Natural killer cell (primary cell): ENCODE measurements around the gene IFITM10. TPM values are rescaled to one million over a fixed set of nuclear protein-coding genes. Genes with fewer than 3 reads are reported as not detected.

Experiments used
- ATAC-seq, 3 donors: fragments of 150-1000 bp in 2 of 3; fragments of 200-7000 bp in 1 of 3; cut with Tn5 transposase; 1 replicate in 1 of 3; 2 replicates in 2 of 3; pipeline ENCODE4 v1.10.0; 2021; ENCODE audit warnings: mild to moderate bottlenecking in 2 of 3, moderate library complexity in 2 of 3
- DNase-seq, 2 donors: peaks; one replicate each; pipeline versions ENCODE4 v3.0.0 to v3.0.0-alpha.2; 2013 to 2021; ENCODE audit warnings: mixed read lengths in 1 of 2
- H3K27ac ChIP-seq: one replicate; pipeline ENCODE4 v1.5.1; 2013; ENCODE audit warnings: mild to moderate bottlenecking, low read length
- H3K27me3 ChIP-seq: one replicate; pipeline ENCODE4 v1.6.1; 2013; ENCODE audit warnings: low read length; ENCODE audit not compliant: control insufficient read depth, insufficient read depth
- H3K36me3 ChIP-seq: one replicate; pipeline ENCODE4 v1.6.1; 2013; ENCODE audit warnings: low read length; ENCODE audit not compliant: control insufficient read depth, insufficient read depth
- H3K4me1 ChIP-seq: one replicate; pipeline ENCODE4 v1.6.1; 2013; ENCODE audit warnings: low read length; ENCODE audit not compliant: control insufficient read depth, insufficient read depth
- H3K4me3 ChIP-seq: one replicate; pipeline ENCODE4 v1.5.1; 2013; ENCODE audit warnings: low read length
- H3K9me3 ChIP-seq: one replicate; pipeline ENCODE4 v1.6.1; 2013; ENCODE audit warnings: low read length; ENCODE audit not compliant: control insufficient read depth, insufficient read depth
- H3K27ac Mint-ChIP-seq, 2 donors: one replicate each; pipeline ENCODE4 v1.8.0; 2022; ENCODE audit warnings: mild to moderate bottlenecking in 2 of 2, mixed read lengths in 2 of 2, moderate library complexity in 1 of 2
- H3K27me3 Mint-ChIP-seq, 2 donors: one replicate each; pipeline ENCODE4 v1.8.0; 2022; ENCODE audit warnings: low read depth in 2 of 2, mixed read lengths in 2 of 2
- H3K36me3 Mint-ChIP-seq: one replicate; pipeline ENCODE4 v1.8.0; 2022; ENCODE audit warnings: mixed read lengths
- H3K4me1 Mint-ChIP-seq, 2 donors: one replicate each; pipeline ENCODE4 v1.8.0; 2022; ENCODE audit warnings: mixed read lengths in 2 of 2
- H3K4me3 Mint-ChIP-seq: one replicate; pipeline ENCODE4 v1.8.0; 2022; ENCODE audit warnings: mild to moderate bottlenecking, moderate library complexity, mixed read lengths
- H3K9me3 Mint-ChIP-seq, 2 donors: one replicate each; pipeline ENCODE4 v1.8.0; 2022; ENCODE audit warnings: mixed read lengths in 2 of 2
- CTCF ChIP-seq: fragments of 200-600 bp; IDR thresholded peaks from one replicate; pipeline ENCODE4 v1.8.0; 2022; ENCODE audit warnings: antibody characterized with exemption
- WGBS: methylation state at CpG from one replicate; pipeline ENCODE4 v1.1.7; 2013; ENCODE audit warnings: missing lambda C conversion rate; ENCODE audit not compliant: insufficient coverage; 5-methylcytosine and 5-hydroxymethylcytosine counted together
- intact Hi-C: fragments of 100-400 bp; cut with micrococcal nuclease; formaldehyde crosslinking; loops from one replicate; pipeline ENCODE4 v1.14.2; 2022
- total RNA-seq, 4 donors: library from RNA; stranded (reverse); fragments of 120-200 nt in 1 of 4; gene quantifications; one replicate each; pipeline versions ENCODE4 v1.2.3 to v1.2.4, GENCODE V29; 2013 to 2022

Gene IFITM10
- total RNA-seq, 3 donors from 2014 or later (not counting 1 experiment from before 2014, with no cell fraction given), result 5.5 to 8.1 (median 6.5) TPM

GRCh38 chr11:1758611-1759150 is 8.3 kb upstream of the IFITM10 start:
- Mint-ChIP-seq H3K4me3 (peak overlapping the region; percentile 85), H3K9me3 (no peaks in the 10 kb centered on the region), H3K36me3 (no peaks in the 10 kb centered on the region), H3K4me1 (peaks cover 50 to 82% of the 10 kb centered on the region in 2 donors), H3K27me3 (no peaks in the 10 kb centered on the region), H3K27ac (peak overlapping the region; percentile 86 to 93)
- TF ChIP-seq CTCF, result no peak
- Histone ChIP-seq H3K4me3 (peak overlapping the region; percentile 22), H3K27me3 (no peaks in the 10 kb centered on the region), H3K27ac (peak overlapping the region; percentile 83), H3K4me1 (peaks cover 94% of the 10 kb centered on the region), H3K36me3 (peaks cover 42% of the 10 kb centered on the region), H3K9me3 (no peaks in the 10 kb centered on the region)
- no peak for DNase-seq
- ATAC-seq, result no peak
- intact Hi-C loops, result no loop called here
- WGBS, result 34% methylated on average over 19 of the region's 21 CpGs

GRCh38 chr11:1757861-1758610 is 7.6 kb upstream of the IFITM10 start:
- H3K27ac ChIP-seq, result peak overlapping the region; percentile 83
- H3K4me3 Mint-ChIP-seq, result peak overlapping the region; percentile 85
- DNase-seq (peak; percentile 65 to 77), ATAC-seq (peak; percentile 79 to 83 (median 82))
- peaks cover 53 to 89% of the 10 kb centered on the region in 2 donors for H3K4me1 Mint-ChIP-seq
- peak overlapping the region; percentile 22 for H3K4me3 ChIP-seq
- no peaks in the 10 kb centered on the region for H3K27me3 ChIP-seq
- no peaks in the 10 kb centered on the region for H3K36me3 Mint-ChIP-seq
- peak overlapping the region; percentile 86 to 93 for H3K27ac Mint-ChIP-seq
- H3K9me3 Mint-ChIP-seq, result no peaks in the 10 kb centered on the region
- WGBS, result 2% methylated on average over 17 of the region's 17 CpGs
- no peaks in the 10 kb centered on the region for H3K9me3 ChIP-seq
- H3K4me1 ChIP-seq, result peaks cover 97% of the 10 kb centered on the region
- H3K36me3 ChIP-seq, result peaks cover 47% of the 10 kb centered on the region
- no peaks in the 10 kb centered on the region for H3K27me3 Mint-ChIP-seq
- TF ChIP-seq CTCF, result no peak
- intact Hi-C loops, result loop anchor here (2.0 kb wide), 1 partner anchor 63 kb away; no protein-coding TSS in a partner anchor

DNA sequence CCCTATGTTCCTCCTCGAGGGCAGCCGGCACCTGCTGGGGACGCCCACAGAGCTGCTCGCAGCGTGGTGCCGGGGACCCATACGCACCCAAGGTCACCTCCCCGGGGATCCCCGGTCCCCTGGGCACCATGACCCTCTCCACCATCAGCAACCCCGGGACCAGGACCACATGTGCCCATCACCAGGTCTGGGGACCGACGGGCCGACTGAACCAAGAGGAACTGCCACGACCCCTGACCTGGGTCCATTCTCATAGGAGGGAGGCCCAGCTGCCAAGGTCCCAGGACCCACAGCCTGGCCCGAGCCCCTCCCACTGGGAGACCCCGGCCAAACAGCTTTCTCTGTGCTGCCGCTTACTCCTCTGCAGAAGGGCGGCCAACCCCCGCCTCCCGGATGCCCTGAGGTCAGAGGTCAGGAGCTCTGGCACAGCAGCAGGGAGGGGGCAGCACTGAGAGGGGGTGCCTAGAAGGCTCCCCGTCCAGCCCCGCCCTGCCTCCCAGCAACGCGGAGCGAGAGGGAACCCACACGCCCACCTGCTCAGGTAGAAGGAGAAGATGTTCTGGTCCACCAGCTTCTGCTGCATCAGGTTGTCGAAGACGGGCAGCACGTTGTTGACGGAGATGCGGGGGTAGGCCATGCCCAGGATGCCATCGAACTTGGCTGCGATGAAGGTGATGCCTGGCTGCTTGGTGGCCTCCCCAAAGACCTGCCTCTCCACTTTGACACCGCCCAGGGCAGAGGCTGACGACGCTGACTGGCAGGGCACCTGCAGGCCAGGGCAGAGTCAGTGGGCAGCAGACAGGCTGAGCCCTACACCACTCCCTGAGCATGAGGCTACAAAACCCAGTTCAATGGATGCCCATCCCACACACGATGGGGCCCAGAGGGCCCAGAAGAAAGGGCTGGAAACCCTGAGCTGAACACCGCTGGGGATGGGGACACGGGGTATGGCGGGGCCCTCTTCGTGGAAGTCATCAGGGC is 6.7 kb upstream of the IFITM10 start:
- 82% methylated on average over 41 of the region's 41 CpGs for WGBS
- ATAC-seq (no peak), DNase-seq (peak in 1 of 2 donors; percentile 34)
- H3K27me3 ChIP-seq, result no peaks in the 10 kb centered on the region
- Mint-ChIP-seq H3K27ac (peak overlapping the region; percentile 86 to 93), H3K4me3 (peak overlapping the region; percentile 85), H3K4me1 (peaks cover 47 to 90% of the 10 kb centered on the region in 2 donors), H3K9me3 (no peaks in the 10 kb centered on the region), H3K27me3 (no peaks in the 10 kb centered on the region), H3K36me3 (no peaks in the 10 kb centered on the region)
- H3K27ac ChIP-seq, result peak overlapping the region; percentile 83
- peaks cover 51% of the 10 kb centered on the region for H3K36me3 ChIP-seq
- intact Hi-C loops, result loop anchor here (2.0 kb wide), 1 partner anchor 62 kb away; no protein-coding TSS in a partner anchor
- H3K9me3 ChIP-seq, result no peaks in the 10 kb centered on the region
- TF ChIP-seq CTCF, result no peak
- peak overlapping the region; percentile 22 for H3K4me3 ChIP-seq
- H3K4me1 ChIP-seq, result peaks cover 97% of the 10 kb centered on the region
